ENCODE data around the gene CASQ2. TPM values are rescaled to one million over a fixed set of nuclear protein-coding genes. Genes with fewer than 3 reads are reported as not detected.

Gene CASQ2
- total RNA-seq, 1 donor from 2014 or later: not detected

- no peaks in the 10 kb centered on the region for H3K36me3 Mint-ChIP-seq
- no peak overlapping the region for H3K9ac ChIP-seq
- no peak overlapping the region for H3K4me2 ChIP-seq
- DNase-seq (ENCODE audit: low spot score): no peak
- H3K79me2 ChIP-seq (ENCODE audit: low read depth): no peaks in the 10 kb centered on the region
- H3K27ac Mint-ChIP-seq: no peak overlapping the region
- H3K36me3 ChIP-seq: no peaks in the 10 kb centered on the region
- no peaks in the 10 kb centered on the region for H3K9me3 ChIP-seq (ENCODE audit: low read depth)
- H3K27me3 ChIP-seq: no peaks in the 10 kb centered on the region
- TF ChIP-seq, protein P1, sequence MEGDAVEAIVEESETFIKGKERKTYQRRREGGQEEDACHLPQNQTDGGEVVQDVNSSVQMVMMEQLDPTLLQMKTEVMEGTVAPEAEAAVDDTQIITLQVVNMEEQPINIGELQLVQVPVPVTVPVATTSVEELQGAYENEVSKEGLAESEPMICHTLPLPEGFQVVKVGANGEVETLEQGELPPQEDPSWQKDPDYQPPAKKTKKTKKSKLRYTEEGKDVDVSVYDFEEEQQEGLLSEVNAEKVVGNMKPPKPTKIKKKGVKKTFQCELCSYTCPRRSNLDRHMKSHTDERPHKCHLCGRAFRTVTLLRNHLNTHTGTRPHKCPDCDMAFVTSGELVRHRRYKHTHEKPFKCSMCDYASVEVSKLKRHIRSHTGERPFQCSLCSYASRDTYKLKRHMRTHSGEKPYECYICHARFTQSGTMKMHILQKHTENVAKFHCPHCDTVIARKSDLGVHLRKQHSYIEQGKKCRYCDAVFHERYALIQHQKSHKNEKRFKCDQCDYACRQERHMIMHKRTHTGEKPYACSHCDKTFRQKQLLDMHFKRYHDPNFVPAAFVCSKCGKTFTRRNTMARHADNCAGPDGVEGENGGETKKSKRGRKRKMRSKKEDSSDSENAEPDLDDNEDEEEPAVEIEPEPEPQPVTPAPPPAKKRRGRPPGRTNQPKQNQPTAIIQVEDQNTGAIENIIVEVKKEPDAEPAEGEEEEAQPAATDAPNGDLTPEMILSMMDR (IDR thresholded peaks at IDR 0.05): no peak
- TF ChIP-seq EZH2phosphoT487 (IDR thresholded peaks at IDR 0.05): no peak
- no peak for TF ChIP-seq EZH2 (IDR thresholded peaks at IDR 0.05)
- no peaks in the 10 kb centered on the region for H3K27me3 Mint-ChIP-seq (ENCODE audit: insufficient read depth, low read depth)
- H4K20me1 ChIP-seq (ENCODE audit: low read depth): no peaks in the 10 kb centered on the region
- no peaks in the 10 kb centered on the region for H3F3A ChIP-seq (ENCODE audit: low read depth)
- no peak overlapping the region for H3K4me3 Mint-ChIP-seq
- no peak overlapping the region for H2AFZ ChIP-seq (replicated peaks)
- H3K27ac ChIP-seq: no peak overlapping the region
- peaks cover 8% of the 10 kb centered on the region for H3K9me3 Mint-ChIP-seq
- H3K4me1 ChIP-seq: no peaks in the 10 kb centered on the region
- no peak overlapping the region for H3K4me3 ChIP-seq
- H3K4me1 Mint-ChIP-seq: peaks cover 4% of the 10 kb centered on the region
These were observed 10.7 kb downstream of the CASQ2 start for GRCh38 chr1:115757856-115758255.

DNA sequence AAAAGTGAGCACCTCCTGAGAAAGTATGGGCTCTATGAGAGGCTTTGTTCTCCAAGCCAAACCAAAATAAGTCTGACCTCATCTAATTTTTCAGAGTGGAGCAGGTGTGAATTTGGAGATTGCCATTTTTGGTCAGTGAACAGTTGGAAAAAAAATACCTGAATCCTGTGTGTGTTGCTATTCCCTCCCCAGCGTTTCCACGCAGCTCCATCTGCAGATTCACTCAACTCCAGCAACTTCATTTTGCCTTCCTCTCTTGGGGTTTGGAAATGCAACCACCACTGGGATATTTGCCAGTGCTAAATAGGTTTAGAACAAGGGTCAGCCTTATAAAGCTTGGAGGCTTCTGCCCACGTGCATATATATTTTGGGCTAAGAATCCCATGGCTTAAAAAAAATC lies 11.2 kb downstream of the CASQ2 start:
- H3K27me3 Mint-ChIP-seq (ENCODE audit: insufficient read depth, low read depth): no peaks in the 10 kb centered on the region
- peaks cover 8% of the 10 kb centered on the region for H3K9me3 Mint-ChIP-seq
- H3K36me3 Mint-ChIP-seq: no peaks in the 10 kb centered on the region
- Histone ChIP-seq H4K20me1 (ENCODE audit: low read depth) (no peaks in the 10 kb centered on the region), H3K27ac (no peak overlapping the region), H3K27me3 (no peaks in the 10 kb centered on the region), H3F3A (ENCODE audit: low read depth) (no peaks in the 10 kb centered on the region), H3K79me2 (ENCODE audit: low read depth) (no peaks in the 10 kb centered on the region), H2AFZ (replicated peaks) (no peak overlapping the region), H3K4me2 (no peak overlapping the region), H3K36me3 (no peaks in the 10 kb centered on the region), H3K4me1 (no peaks in the 10 kb centered on the region), H3K9ac (no peak overlapping the region), H3K9me3 (ENCODE audit: low read depth) (no peaks in the 10 kb centered on the region), H3K4me3 (no peak overlapping the region)
- H3K4me1 Mint-ChIP-seq: peaks cover 4% of the 10 kb centered on the region
- no peak overlapping the region for H3K4me3 Mint-ChIP-seq
- DNase-seq (ENCODE audit: low spot score): no peak
- TF ChIP-seq, protein P1 (IDR thresholded peaks at IDR 0.05): no peak
- no peak for TF ChIP-seq EZH2phosphoT487 (IDR thresholded peaks at IDR 0.05)
- TF ChIP-seq EZH2 (IDR thresholded peaks at IDR 0.05): no peak
- no peak overlapping the region for H3K27ac Mint-ChIP-seq

- H3K4me3 ChIP-seq: no peak overlapping the region
- no peak for TF ChIP-seq EZH2 (IDR thresholded peaks at IDR 0.05)
- TF ChIP-seq EZH2phosphoT487 (IDR thresholded peaks at IDR 0.05): no peak
- TF ChIP-seq, protein P1 (IDR thresholded peaks at IDR 0.05): no peak
- no peaks in the 10 kb centered on the region for H4K20me1 ChIP-seq (ENCODE audit: low read depth)
- Mint-ChIP-seq H3K27me3 (ENCODE audit: insufficient read depth, low read depth) (no peaks in the 10 kb centered on the region), H3K4me1 (peaks cover 4% of the 10 kb centered on the region), H3K27ac (peak overlapping the region; percentile 51), H3K9me3 (peaks cover 8% of the 10 kb centered on the region), H3K4me3 (no peak overlapping the region), H3K36me3 (no peaks in the 10 kb centered on the region)
- H2AFZ ChIP-seq (replicated peaks): no peak overlapping the region
- H3K27me3 ChIP-seq: no peaks in the 10 kb centered on the region
- no peaks in the 10 kb centered on the region for H3K36me3 ChIP-seq
- DNase-seq (ENCODE audit: low spot score): no peak
- H3K9ac ChIP-seq: no peak overlapping the region
- H3K4me2 ChIP-seq: no peak overlapping the region
- H3K79me2 ChIP-seq (ENCODE audit: low read depth): no peaks in the 10 kb centered on the region
- no peaks in the 10 kb centered on the region for H3K4me1 ChIP-seq
- H3K9me3 ChIP-seq (ENCODE audit: low read depth): no peaks in the 10 kb centered on the region
- no peak overlapping the region for H3K27ac ChIP-seq
- no peaks in the 10 kb centered on the region for H3F3A ChIP-seq (ENCODE audit: low read depth)
These were observed 12.8 kb downstream of the CASQ2 start for GRCh38 chr1:115755456-115756370.
